HAP-1 (cell line): Measurements from ENCODE around the gene COPS3.

Experiments
- DNase-seq, 2 experiments: peaks; one replicate each; pipeline ENCODE4 v3.0.0-alpha.2; 2016 to 2020; ENCODE audit warnings: low spot score in 2 of 2
- H3K27me3 ChIP-seq: fragments of 250-450 bp; sonication (Bioruptor Pico); 2 replicates; pipeline ENCODE4 v1.5.1; 2020; ENCODE audit warnings: low read depth, mild to moderate bottlenecking, moderate library complexity
- H3K36me3 ChIP-seq: fragments of 250-450 bp; sonication (Bioruptor Pico); replicated peaks from 2 replicates; pipeline ENCODE4 v1.5.1; 2020; ENCODE audit warnings: mild to moderate bottlenecking
- H3K4me1 ChIP-seq: fragments of 250-450 bp; sonication (Bioruptor Pico); 2 replicates; pipeline ENCODE4 v1.5.1; 2020; ENCODE audit warnings: mild to moderate bottlenecking
- H3K4me3 ChIP-seq: fragments of 250-450 bp; sonication (Bioruptor Pico); 2 replicates; pipeline ENCODE4 v1.5.1; 2020; ENCODE audit warnings: mild to moderate bottlenecking, moderate library complexity
- H3K9me3 ChIP-seq: fragments of 250-450 bp; sonication (Bioruptor Pico); 2 replicates; pipeline ENCODE4 v1.5.1; 2020; ENCODE audit warnings: mild to moderate bottlenecking, moderate library complexity
- in situ Hi-C: fragments of 300-500 bp; cut with MboI; formaldehyde crosslinking; loops from 3 replicates; pipeline ENCODE4 v1.14.3; 2020; ENCODE audit warnings: low sequenced_read_pairs, inconsistent platforms, mixed read lengths

Gene COPS3

GRCh38 chr17:17227608-17228520 is 53.2 kb downstream of the COPS3 start:
- H3K9me3 ChIP-seq, result no peaks in the 10 kb centered on the region
- H3K27me3 ChIP-seq, result no peaks in the 10 kb centered on the region
- H3K4me3 ChIP-seq, result no peak overlapping the region
- in situ Hi-C loops, result no loop called here
- peaks cover 89% of the 10 kb centered on the region for H3K36me3 ChIP-seq
- no peaks in the 10 kb centered on the region for H3K4me1 ChIP-seq
- no peak for DNase-seq

GRCh38 chr17:17226451-17227265 is 54.4 kb downstream of the COPS3 start:
- Histone ChIP-seq H3K4me3 (no peak overlapping the region), H3K27me3 (no peaks in the 10 kb centered on the region), H3K36me3 (peaks cover 88% of the 10 kb centered on the region), H3K9me3 (no peaks in the 10 kb centered on the region), H3K4me1 (no peaks in the 10 kb centered on the region)
- DNase-seq, result no peak
- in situ Hi-C loops, result no loop called here

DNA sequence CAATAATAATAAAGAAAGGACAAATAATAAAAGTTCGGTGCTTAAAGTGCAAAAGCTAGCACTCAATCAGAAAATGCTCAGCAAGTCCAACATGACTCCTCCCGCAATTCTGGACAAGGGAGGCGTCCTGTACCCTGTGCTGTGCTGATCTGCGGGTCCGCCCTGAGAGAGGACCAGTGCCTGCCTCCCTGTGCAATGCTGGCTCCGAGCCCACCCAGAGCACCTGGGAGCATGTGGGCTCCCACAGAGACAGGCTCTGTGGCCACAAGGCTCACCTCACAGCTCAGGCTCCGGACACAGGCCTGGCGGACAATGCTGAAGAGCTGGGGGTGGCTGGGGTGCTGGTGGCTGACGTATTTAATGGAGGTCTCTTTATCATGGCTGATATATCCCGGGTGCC is 55.1 kb downstream of the COPS3 start:
- in situ Hi-C loops, result no loop called here
- no peaks in the 10 kb centered on the region for H3K27me3 ChIP-seq
- H3K9me3 ChIP-seq, result no peaks in the 10 kb centered on the region
- H3K36me3 ChIP-seq, result peaks cover 88% of the 10 kb centered on the region
- H3K4me1 ChIP-seq, result no peaks in the 10 kb centered on the region
- DNase-seq, result no peak
- no peak overlapping the region for H3K4me3 ChIP-seq

DNA sequence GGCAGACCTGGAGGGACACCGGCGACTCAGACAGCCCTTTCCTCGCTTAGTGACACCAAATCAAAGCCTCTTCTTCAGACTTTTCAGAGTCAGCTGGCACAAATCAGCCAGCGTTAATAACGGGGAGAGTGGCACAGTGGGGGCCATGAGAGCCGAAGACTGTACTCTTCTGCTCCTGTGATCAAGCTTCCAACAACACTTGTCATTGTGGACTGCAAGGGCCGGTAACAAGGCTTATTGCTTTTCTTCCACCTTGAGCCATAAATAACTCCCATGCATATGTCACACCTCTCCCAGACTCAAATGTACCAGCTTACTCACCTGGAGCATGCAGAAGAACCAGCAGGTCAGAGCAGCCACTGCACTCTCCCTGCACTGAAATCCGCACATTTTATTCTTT is 56.9 kb downstream of the COPS3 start:
- no peaks in the 10 kb centered on the region for H3K4me1 ChIP-seq

GRCh38 chr17:17223736-17224135 is 57.3 kb downstream of the COPS3 start:
- H3K27me3 ChIP-seq, result no peaks in the 10 kb centered on the region
- DNase-seq, result no peak
- no peak overlapping the region for H3K4me3 ChIP-seq
- peaks cover 78% of the 10 kb centered on the region for H3K36me3 ChIP-seq
- in situ Hi-C loops, result no loop called here
- no peaks in the 10 kb centered on the region for H3K9me3 ChIP-seq
- no peaks in the 10 kb centered on the region for H3K4me1 ChIP-seq

More for the DNA sequence above, 56.9 kb downstream of the COPS3 start:
- H3K27me3 ChIP-seq, result no peaks in the 10 kb centered on the region
- no peaks in the 10 kb centered on the region for H3K9me3 ChIP-seq
- in situ Hi-C loops, result no loop called here
- peaks cover 79% of the 10 kb centered on the region for H3K36me3 ChIP-seq
- DNase-seq, result no peak
- no peak overlapping the region for H3K4me3 ChIP-seq

- H3K36me3 ChIP-seq, result peaks cover 79% of the 10 kb centered on the region
These were observed 59.7 kb downstream of the COPS3 start for GRCh38 chr17:17221329-17221728.

DNA sequence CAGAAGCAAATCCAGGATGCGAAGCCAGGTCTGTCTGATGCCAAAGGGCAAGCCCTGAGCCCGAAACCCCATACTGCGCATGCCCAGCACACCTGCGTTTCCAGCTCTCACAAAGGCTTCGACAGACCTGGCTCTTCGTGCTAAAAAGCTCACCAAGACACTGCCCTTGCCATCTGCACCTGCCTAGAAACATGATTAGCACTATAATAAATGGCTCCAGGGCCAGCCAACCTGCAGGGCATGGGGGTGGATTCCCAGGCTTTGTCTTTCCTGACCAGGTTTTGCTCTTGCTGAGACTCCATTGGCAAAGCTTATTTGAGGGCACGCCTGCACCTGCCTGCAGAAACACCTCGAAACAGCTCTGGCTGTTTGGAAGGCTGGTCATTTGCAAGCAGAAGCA is 60.5 kb downstream of the COPS3 start:
- Histone ChIP-seq H3K27me3 (no peaks in the 10 kb centered on the region), H3K4me3 (no peak overlapping the region), H3K9me3 (no peaks in the 10 kb centered on the region), H3K4me1 (no peaks in the 10 kb centered on the region), H3K36me3 (peaks cover 76% of the 10 kb centered on the region)
- in situ Hi-C loops, result no loop called here
- DNase-seq, result no peak

More at GRCh38 chr17:17221329-17221728, 59.7 kb downstream of the COPS3 start:
- in situ Hi-C loops, result no loop called here
- Histone ChIP-seq H3K27me3 (no peaks in the 10 kb centered on the region), H3K9me3 (no peaks in the 10 kb centered on the region), H3K4me1 (no peaks in the 10 kb centered on the region), H3K4me3 (no peak overlapping the region)
- no peak for DNase-seq

DNA sequence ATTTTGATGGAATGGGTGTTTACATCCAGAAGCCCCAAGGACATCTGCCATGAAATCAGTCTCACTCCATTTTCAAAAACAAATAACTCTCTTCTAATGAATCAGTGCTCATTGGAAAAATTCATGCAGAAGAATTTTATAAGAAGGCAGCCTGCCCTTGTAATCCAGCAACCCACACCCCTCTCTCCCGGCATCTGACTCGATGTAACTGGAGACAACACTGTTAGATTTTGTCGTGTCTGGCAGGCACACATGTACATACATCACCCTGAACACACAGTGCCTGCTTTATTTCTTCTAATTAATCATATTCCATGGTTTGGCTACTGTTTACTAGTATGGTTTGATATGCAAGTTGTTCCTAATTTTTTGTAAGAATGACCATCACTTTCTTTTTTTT is 63.1 kb downstream of the COPS3 start:
- Histone ChIP-seq H3K9me3 (no peaks in the 10 kb centered on the region), H3K4me1 (no peaks in the 10 kb centered on the region), H3K4me3 (no peak overlapping the region), H3K27me3 (no peaks in the 10 kb centered on the region), H3K36me3 (peaks cover 71% of the 10 kb centered on the region)
- no peak for DNase-seq
- in situ Hi-C loops, result no loop called here

DNA sequence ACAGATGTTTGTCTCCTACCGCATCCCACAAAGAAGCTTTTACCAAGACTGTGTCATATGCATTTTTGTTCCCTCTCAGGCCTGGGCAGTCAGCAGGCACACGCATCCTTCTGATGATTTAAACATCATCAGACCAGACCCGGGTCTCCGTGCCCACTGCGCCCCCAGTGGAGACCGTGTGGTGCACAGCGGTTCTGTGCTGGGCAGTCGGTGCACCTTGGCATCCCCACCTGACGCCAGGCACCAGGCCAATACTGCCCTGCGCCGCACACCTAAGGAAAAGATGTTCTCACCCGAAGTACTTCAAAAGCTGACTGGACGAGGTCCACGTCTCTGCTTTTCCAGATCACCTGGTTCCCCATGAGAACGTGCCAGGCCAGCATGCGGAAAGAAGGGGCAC is 64.3 kb downstream of the COPS3 start:
- Histone ChIP-seq H3K36me3 (peaks cover 71% of the 10 kb centered on the region), H3K4me3 (no peak overlapping the region), H3K4me1 (no peaks in the 10 kb centered on the region), H3K27me3 (no peaks in the 10 kb centered on the region), H3K9me3 (no peaks in the 10 kb centered on the region)
- DNase-seq, result no peak
- in situ Hi-C loops, result no loop called here

DNA sequence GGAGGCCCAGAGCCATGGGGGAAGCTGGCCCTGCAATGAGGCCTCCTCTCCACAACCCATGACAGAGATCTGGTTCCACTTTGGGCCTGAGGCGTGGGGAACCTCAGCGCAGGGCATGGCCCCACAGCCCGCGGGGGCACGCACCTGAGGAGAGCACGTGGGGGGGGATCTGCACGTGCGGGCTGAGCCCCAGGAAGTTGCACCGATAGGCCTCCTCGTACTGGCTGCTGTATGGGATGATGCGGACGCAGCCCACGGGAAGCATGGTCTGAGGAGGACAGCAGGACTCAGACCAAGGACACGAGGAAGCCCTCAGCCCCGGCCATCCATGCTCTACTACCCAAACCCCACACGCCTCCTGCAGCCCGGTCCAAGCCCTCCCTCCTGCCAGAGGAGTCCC is 64.8 kb downstream of the COPS3 start:
- Histone ChIP-seq H3K9me3 (no peaks in the 10 kb centered on the region), H3K36me3 (peaks cover 70% of the 10 kb centered on the region)
- in situ Hi-C loops, result no loop called here

GRCh38 chr17:17215575-17215974 is 65.5 kb downstream of the COPS3 start:
- Histone ChIP-seq H3K9me3 (no peaks in the 10 kb centered on the region), H3K36me3 (peaks cover 64% of the 10 kb centered on the region), H3K4me1 (no peaks in the 10 kb centered on the region), H3K4me3 (no peak overlapping the region), H3K27me3 (no peaks in the 10 kb centered on the region)
- in situ Hi-C loops, result no loop called here
- no peak for DNase-seq

More for the DNA sequence above, 64.8 kb downstream of the COPS3 start:
- no peaks in the 10 kb centered on the region for H3K4me1 ChIP-seq
- no peak for DNase-seq
- no peaks in the 10 kb centered on the region for H3K27me3 ChIP-seq
- no peak overlapping the region for H3K4me3 ChIP-seq

GRCh38 chr17:17214646-17215436 is 66.2 kb downstream of the COPS3 start:
- Histone ChIP-seq H3K36me3 (peaks cover 62% of the 10 kb centered on the region), H3K27me3 (no peaks in the 10 kb centered on the region), H3K9me3 (no peaks in the 10 kb centered on the region), H3K4me1 (no peaks in the 10 kb centered on the region), H3K4me3 (no peak overlapping the region)
- DNase-seq, result no peak
- in situ Hi-C loops, result no loop called here

DNA sequence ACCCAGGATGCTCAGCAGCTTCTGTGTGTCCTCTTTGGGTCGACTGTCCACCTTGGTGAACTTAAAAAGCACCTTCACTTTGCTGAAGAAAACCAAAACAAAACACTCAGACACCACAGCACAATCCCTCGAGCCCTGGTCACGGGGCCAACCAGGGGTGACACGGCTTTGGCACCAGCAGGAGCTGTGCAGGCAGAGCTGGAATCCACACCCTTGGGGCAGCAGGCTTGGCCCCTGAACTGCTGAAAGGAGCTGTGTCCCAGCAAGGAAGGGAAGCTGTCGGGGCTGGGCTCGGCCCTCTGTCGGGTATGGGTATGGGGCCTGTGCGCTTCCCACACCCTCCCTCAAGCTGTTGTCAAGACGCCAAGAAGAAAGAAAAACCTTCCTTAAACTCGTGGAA is 67.3 kb downstream of the COPS3 start:
- Histone ChIP-seq H3K9me3 (no peaks in the 10 kb centered on the region), H3K36me3 (peaks cover 59% of the 10 kb centered on the region), H3K4me3 (no peak overlapping the region), H3K4me1 (no peaks in the 10 kb centered on the region), H3K27me3 (no peaks in the 10 kb centered on the region)
- in situ Hi-C loops, result no loop called here
- DNase-seq, result no peak
